Articular chondrocyte of knee joint (primary cell): Measurements from ENCODE around the gene AQP2. TPM values are rescaled to one million over a fixed set of nuclear protein-coding genes. Genes with fewer than 3 reads are reported as not detected.

ENCODE experiments used
- total RNA-seq: library from RNA; depleted of rRNA; stranded (reverse); fragments of >200 nt; gene quantifications from 2 replicates; pipeline ENCODE4 v1.2.3, GENCODE V29; 2012

AQP2 gene, protein sequence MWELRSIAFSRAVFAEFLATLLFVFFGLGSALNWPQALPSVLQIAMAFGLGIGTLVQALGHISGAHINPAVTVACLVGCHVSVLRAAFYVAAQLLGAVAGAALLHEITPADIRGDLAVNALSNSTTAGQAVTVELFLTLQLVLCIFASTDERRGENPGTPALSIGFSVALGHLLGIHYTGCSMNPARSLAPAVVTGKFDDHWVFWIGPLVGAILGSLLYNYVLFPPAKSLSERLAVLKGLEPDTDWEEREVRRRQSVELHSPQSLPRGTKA
- total RNA-seq = not detected in 2 replicates

DNA sequence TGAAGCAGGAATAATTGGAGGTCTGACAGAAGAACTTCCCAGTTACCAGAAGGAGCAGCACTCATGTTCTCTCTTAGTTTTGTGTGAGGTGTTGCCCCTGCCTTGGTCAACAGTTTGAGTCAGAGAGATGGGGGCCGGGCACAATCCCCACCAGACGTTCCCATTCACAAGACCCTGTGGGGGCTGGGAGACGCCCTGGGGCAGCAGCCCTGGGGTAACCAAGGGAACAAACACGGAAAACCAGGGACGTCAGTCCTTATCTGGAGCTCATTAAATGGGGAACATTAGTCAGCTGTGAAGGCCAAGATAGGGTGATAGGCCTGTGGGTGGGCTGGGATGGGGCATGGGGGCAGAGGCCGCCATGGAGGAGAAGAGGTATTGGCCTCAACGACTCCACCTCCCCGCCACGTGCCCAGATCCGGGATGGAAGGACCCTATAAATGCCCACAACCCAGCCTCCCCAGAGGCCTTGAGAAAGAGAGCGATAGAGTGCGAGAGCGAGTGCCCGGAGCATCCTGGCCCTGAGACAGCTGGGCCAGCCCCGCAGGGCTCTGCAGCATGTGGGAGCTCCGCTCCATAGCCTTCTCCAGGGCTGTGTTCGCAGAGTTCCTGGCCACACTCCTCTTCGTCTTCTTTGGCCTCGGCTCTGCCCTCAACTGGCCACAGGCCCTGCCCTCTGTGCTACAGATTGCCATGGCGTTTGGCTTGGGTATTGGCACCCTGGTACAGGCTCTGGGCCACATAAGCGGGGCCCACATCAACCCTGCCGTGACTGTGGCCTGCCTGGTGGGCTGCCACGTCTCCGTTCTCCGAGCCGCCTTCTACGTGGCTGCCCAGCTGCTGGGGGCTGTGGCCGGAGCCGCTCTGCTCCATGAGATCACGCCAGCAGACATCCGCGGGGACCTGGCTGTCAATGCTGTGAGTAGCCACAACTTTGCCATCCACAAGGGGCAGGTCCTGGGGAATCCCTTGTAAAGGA lies at the start of gene AQP2:
AQP2 (plus strand) TSS at position 465 of the 979 bp plus-strand sequence; CDS start at position 559, 94 bp downstream.

DNA sequence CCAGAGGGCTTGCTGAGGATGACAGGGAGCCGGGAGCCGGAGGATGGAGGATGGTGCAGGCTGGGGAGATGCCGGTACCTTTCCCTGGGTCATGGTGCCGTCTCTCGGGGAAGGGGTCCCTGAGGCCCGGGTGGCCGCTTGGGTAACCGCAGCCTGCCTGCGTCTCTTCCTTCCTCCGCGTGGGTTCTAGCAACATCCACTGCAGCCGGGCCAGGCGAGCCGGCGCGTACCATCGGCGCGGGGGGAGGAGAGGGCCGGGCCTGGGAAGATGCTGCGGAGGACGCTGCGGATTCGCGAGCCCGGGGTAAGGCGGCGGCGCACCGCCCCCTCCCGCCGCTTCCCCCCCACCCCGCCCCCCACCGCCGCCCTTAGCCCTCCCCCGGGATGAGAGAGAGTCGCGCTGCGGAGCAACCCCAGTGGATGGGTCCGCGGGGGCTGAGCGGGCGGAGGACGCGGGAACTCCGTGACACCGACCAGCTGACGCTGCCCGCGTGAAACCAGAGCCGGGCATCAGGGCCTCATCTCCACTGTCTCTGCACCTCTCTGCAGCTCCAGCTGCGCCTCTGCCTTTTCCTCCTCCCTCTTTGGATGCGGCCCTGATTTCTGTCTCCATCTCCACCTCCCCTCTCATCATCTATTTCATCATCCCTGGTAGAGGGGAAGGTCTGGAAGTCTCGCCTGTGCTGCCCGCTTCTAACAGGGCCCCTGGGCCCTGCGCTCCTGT lies 46.7 kb upstream of the AQP2 start, which contains the start of gene FAIM2:
FAIM2 (minus strand) TSS at position 201 of the 724 bp plus-strand sequence; CDS start at position 93, 108 bp downstream.

DNA sequence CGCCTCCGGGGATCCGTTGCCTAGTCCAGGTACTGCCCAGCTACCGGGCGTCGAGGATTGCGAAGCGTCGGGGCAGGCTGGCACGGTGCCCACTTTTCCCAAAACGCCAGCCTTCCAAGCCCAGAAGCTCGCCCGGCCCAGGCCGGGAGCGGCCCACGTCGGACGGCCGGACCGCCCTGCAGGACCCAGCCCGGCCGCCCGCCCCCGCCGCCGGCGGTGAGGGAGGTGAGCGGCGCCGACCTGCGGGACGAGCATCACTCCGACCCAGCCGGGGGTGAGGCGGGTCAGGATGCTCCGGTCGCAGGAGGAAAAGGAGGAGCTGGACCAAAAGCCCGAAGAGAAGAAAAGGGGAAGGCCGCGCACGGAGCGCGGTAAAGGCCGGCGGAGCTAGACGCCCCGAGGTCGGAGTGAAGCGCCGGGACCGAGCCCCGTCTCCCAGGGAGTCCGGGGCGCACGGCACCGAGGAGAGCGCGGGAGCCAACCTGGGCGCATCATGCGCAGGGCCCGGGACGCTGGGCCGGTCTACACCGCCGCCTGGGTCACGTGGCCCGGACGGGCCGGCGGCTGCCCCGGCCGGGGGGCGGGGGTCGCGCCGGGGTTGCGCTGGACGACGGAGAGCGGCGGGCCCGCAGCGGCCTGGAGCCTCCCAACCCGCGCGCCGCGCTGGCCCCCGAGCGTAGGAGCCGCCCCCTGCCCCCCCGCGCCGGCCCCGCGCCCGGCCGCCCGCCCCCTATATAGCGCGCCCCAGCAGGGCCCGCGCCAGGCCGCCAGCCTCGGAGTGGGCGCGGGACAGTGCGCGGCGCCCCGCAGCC lies 10.8 kb downstream of the AQP2 start, which contains the start of gene AQP5:
AQP5 (plus strand) TSS at position 762 of the 812 bp plus-strand sequence. CDS start 146 bp downstream, outside the sequence.

DNA sequence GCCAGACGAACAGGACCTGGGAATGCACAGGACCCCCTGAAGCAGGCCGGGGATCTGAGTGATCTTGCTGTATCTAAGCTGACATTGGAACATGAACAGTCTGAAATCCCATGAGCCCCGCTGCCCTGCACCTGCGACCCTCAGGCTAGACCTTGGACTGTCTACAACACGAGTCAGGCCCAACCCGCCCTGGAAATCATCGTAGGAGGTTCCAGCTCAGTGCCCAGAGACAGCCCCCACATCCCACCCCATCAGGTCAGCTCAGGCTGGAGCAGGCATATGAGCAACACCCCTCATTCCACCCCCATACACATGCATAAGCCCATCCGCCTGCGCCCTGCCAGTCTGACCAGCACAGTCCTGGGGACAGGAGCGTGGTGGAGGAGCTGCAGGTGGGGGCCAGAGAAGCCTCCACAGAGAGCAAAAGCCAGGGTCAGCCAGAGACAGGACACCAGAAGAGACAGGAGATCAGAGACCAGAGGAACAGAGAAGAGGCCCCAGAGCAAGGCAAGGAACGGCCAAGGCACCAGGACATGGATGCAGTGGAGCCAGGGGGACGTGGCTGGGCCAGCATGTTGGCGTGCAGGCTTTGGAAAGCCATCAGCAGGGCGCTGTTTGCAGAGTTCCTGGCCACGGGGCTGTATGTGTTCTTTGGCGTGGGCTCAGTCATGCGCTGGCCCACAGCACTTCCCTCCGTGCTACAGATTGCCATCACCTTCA lies 22.3 kb downstream of the AQP2 start, which contains the start of gene AQP6:
AQP6 (plus strand) TSS at position 307 of the 720 bp plus-strand sequence; CDS start at position 534, 227 bp downstream.

Other genes with a start within 250 kb of the AQP2 start
- gene FMNL3, start 243.3 kb upstream of the AQP2 start, total RNA-seq = 18.6 and 20.9 TPM in 2 replicates
- 588 and 616 TPM in 2 replicates for gene TMBIM6, start 209.2 kb upstream of the AQP2 start, total RNA-seq
- gene NCKAP5L, start 122.3 kb upstream of the AQP2 start, total RNA-seq = 21.6 and 21.7 TPM in 2 replicates
- gene BCDIN3D, start 107.6 kb upstream of the AQP2 start, total RNA-seq = 5.0 and 5.1 TPM in 2 replicates
- 3.0 and 5.2 TPM in 2 replicates for gene FAIM2, start 46.8 kb upstream of the AQP2 start, total RNA-seq
- gene AQP5, start 11.1 kb downstream of the AQP2 start, total RNA-seq = 0.13 TPM in 1 of 2 replicates, not detected in the other
- not detected in 2 replicates for gene AQP6, start 22.2 kb downstream of the AQP2 start, total RNA-seq
- gene RACGAP1, start 74.8 kb downstream of the AQP2 start, total RNA-seq = 55.5 and 71.2 TPM in 2 replicates
- gene ASIC1, start 106.9 kb downstream of the AQP2 start, total RNA-seq = 3.6 and 3.7 TPM in 2 replicates
- 47.7 and 48.5 TPM in 2 replicates for gene SMARCD1, start 134.6 kb downstream of the AQP2 start, total RNA-seq
- gene GPD1, start 153.3 kb downstream of the AQP2 start, total RNA-seq = 0.11 and 0.13 TPM in 2 replicates
- 28.9 and 37.8 TPM in 2 replicates for gene COX14, start 161.5 kb downstream of the AQP2 start, total RNA-seq
- 43.2 and 45.5 TPM in 2 replicates for gene CERS5, start 216.6 kb downstream of the AQP2 start, total RNA-seq